Sigmoid colon (tissue), 7 donors: ENCODE measurements around the gene TTC39B. TPM values are rescaled to one million over a fixed set of nuclear protein-coding genes. Genes with fewer than 3 reads are reported as not detected.

Source experiments
- DNase-seq: peaks from one replicate; pipeline ENCODE4 v3.0.0-alpha.2; 2019
- H3K27ac ChIP-seq, 4 donors: fragments of 200-600 bp; sonication (generic); one replicate each; pipeline ENCODE4 v1.5.1; 2016 to 2019; ENCODE audit warnings: mild to moderate bottlenecking in 1 of 4
- H3K27me3 ChIP-seq, 3 donors: fragments of 200-600 bp; sonication (generic); one replicate each; pipeline ENCODE4 v1.5.1; 2019; ENCODE audit warnings: mild to moderate bottlenecking in 1 of 3
- H3K36me3 ChIP-seq, 4 donors: fragments of 200-600 bp; sonication (generic); one replicate each; pipeline ENCODE4 v1.5.1; 2016 to 2019
- H3K4me1 ChIP-seq, 4 donors: fragments of 200-600 bp; sonication (generic); one replicate each; pipeline ENCODE4 v1.5.1; 2017 to 2019
- H3K4me3 ChIP-seq, 4 donors: fragments of 200-600 bp; sonication (generic); one replicate each; pipeline ENCODE4 v1.5.1; 2017 to 2019; ENCODE audit warnings: mild to moderate bottlenecking in 2 of 4, moderate library complexity in 1 of 4
- H3K9me3 ChIP-seq, 4 donors: fragments of 200-600 bp in 3 of 4; sonication (generic) in 3 of 4; one replicate each; pipeline versions ENCODE4 v1.5.1 to v1.6.1; 2013 to 2019
- CTCF ChIP-seq, 4 experiments: fragments of 450-650 bp in 3 of 4; fragments of 200-600 bp in 1 of 4; IDR thresholded peaks; one replicate each; pipeline ENCODE4 v1.5.1; 2016 to 2019; ENCODE audit warnings: antibody characterized with exemption in 4 of 4, mild to moderate bottlenecking in 3 of 4, moderate library complexity in 2 of 4
- EP300 ChIP-seq, 4 donors: sonication (generic); formaldehyde crosslinking; IDR thresholded peaks; one replicate each; pipeline ENCODE4 v1.6.1; 2017; ENCODE audit warnings: antibody characterized with exemption in 4 of 4
- POLR2A ChIP-seq, 2 donors: fragments of 450-650 bp; IDR thresholded peaks; one replicate each; pipeline ENCODE4 v1.6.1; 2016; ENCODE audit warnings: antibody characterized with exemption in 2 of 2, mild to moderate bottlenecking in 2 of 2, moderate library complexity in 2 of 2
- POLR2AphosphoS5 ChIP-seq, 4 donors: sonication (generic); formaldehyde crosslinking; IDR thresholded peaks; one replicate each; pipeline ENCODE4 v1.6.1; 2017; ENCODE audit warnings: antibody characterized with exemption in 4 of 4
- WGBS, 2 donors: extraction: QIAGEN DNeasy Blood & Tissue Kit; methylation state at CpG; one replicate each; pipeline ENCODE4 v1.1.7; 2013; 5-methylcytosine and 5-hydroxymethylcytosine counted together
- intact Hi-C: fragments of 100-400 bp; cut with DNase I; formaldehyde crosslinking; loops from one replicate; pipeline ENCODE4 v1.15.1; 2023
- polyA plus RNA-seq, 3 donors: library from polyadenylated mRNA; stranded (reverse); fragments of 200-250 nt; gene quantifications; one replicate each; pipeline ENCODE4 v1.2.3, GENCODE V29; 2013
- total RNA-seq, 4 donors: library from RNA; depleted of rRNA; stranded (reverse); fragments of >200 nt; gene quantifications; one replicate each; pipeline ENCODE4 v1.1.0, GENCODE V29; 2016
- donor health status: healthy with polysubstance abuse.
- donor health status: Bipolar disorder and iron deficiency.
- donor health status: healthy.

The TTC39B gene
- total and polyA plus RNA-seq, 7 donors, result 4.2 to 15.8 (median 9.1) TPM

- H3K36me3 ChIP-seq, result no peaks in the 10 kb centered on the region
- intact Hi-C loops, result no loop called here
- no peak overlapping the region for H3K27ac ChIP-seq
- H3K9me3 ChIP-seq, result no peaks in the 10 kb centered on the region
- DNase-seq, result no peak
- H3K4me3 ChIP-seq, result no peak overlapping the region
- TF ChIP-seq EP300 (IDR thresholded peaks at IDR 0.05), result no peak
- no peak for TF ChIP-seq POLR2AphosphoS5 (IDR thresholded peaks at IDR 0.05)
- TF ChIP-seq POLR2A (IDR thresholded peaks at IDR 0.05), result no peak
- no peak for TF ChIP-seq CTCF (IDR thresholded peaks at IDR 0.05)
- peaks cover 0 to 35% (median 30%) of the 10 kb centered on the region in 4 donors for H3K4me1 ChIP-seq
- 81 to 90% methylated on average over 3 of the region's 3 CpGs for WGBS, 2 donors
- no peaks in the 10 kb centered on the region for H3K27me3 ChIP-seq
Observed at GRCh38 chr9:15298362-15298761, 8.7 kb downstream of the TTC39B start.

DNA sequence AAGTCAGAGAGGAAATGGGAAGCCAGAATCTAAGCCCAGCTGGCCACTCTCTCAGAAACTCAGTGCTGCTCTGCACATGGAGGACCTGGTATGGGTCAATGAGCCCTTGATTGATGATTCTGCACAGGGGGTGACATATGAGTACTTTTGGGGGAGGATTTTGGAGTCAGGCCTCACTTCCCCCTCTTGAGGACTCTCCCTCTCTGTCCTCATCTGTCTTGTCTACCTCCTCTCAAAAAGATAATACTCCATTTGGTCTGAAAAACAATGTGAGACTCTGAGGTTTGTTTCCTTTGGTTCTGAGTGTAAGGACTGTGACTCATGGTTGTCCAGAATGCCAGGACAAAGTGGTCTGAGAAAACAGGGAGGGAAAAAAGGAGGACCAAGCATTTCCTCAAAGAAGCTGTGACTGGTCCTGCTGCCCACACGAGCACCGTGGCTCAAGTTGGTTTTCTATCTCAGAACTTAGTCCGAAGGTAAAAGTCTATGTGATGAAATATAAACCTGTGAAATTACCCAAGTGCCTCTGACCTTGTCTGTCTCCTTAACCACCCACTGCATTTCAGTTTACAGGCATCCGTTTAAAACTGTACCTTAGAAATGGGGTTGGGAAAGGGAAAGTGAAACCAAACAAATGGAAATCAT, 11.1 kb downstream of the TTC39B start:
- no peak for DNase-seq
- H3K4me3 ChIP-seq, result peak overlapping the region; percentile 26 to 49 (median 46)
- 1 to 7% methylated on average over 4 of the region's 4 CpGs for WGBS, 2 donors
- intact Hi-C loops, result no loop called here
- TF ChIP-seq POLR2A (IDR thresholded peaks at IDR 0.05) (no peak), POLR2AphosphoS5 (IDR thresholded peaks at IDR 0.05) (no peak), CTCF (IDR thresholded peaks at IDR 0.05) (no peak), EP300 (IDR thresholded peaks at IDR 0.05) (no peak)
- no peaks in the 10 kb centered on the region for H3K9me3 ChIP-seq
- H3K4me1 ChIP-seq, result peaks cover 0 to 38% (median 31%) of the 10 kb centered on the region in 4 donors
- H3K27ac ChIP-seq, result peak overlapping the region; percentile 81 to 83 (median 82)
- H3K27me3 ChIP-seq, result no peaks in the 10 kb centered on the region
- H3K36me3 ChIP-seq, result no peaks in the 10 kb centered on the region

DNA sequence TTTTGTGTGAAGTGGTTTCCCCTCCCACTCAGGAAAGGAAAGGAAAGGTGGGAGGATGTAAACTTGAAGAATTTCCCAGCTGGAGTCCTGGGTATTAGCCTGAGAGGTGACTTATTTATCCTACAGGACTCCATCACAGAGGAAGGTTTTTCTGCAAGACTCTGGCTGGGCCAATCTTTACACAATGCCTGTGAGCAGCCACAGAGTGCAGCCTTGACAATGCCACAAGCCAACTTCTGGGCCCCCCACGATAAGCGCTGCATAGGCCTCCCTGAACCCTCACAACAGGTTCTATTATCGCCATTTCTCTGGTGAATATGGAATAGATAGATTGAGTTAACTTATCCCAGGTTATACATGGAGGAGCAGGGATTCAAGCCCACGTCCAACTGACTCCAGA, 12.4 kb downstream of the TTC39B start:
- DNase-seq, result no peak
- Histone ChIP-seq H3K9me3 (no peaks in the 10 kb centered on the region), H3K4me3 (no peak overlapping the region), H3K36me3 (no peaks in the 10 kb centered on the region), H3K27me3 (no peaks in the 10 kb centered on the region), H3K27ac (peak overlapping the region; percentile 81 to 83 (median 82)), H3K4me1 (peaks cover 0 to 38% (median 31%) of the 10 kb centered on the region in 4 donors)
- intact Hi-C loops, result loop anchor here (5.0 kb wide), 3 partner anchors 128 to 258 kb away; partner anchors contain the start of genes CCDC171, PSIP1 and SNAPC3
- WGBS, 2 donors, result 90 to 93% methylated on average over 4 of the region's 4 CpGs
- no peak for TF ChIP-seq POLR2A (IDR thresholded peaks at IDR 0.05)
- TF ChIP-seq EP300 (IDR thresholded peaks at IDR 0.05), result no peak
- no peak for TF ChIP-seq POLR2AphosphoS5 (IDR thresholded peaks at IDR 0.05)
- no peak for TF ChIP-seq CTCF (IDR thresholded peaks at IDR 0.05)

- intact Hi-C loops, result loop anchor here (5.0 kb wide), 3 partner anchors 128 to 258 kb away; partner anchors contain the start of genes CCDC171, PSIP1 and SNAPC3
- TF ChIP-seq EP300 (IDR thresholded peaks at IDR 0.05), result no peak
- peak in 3 of 4 donors; percentile 44 to 64 (median 51) for TF ChIP-seq POLR2AphosphoS5 (IDR thresholded peaks at IDR 0.05)
- no peak for TF ChIP-seq CTCF (IDR thresholded peaks at IDR 0.05)
- DNase-seq, result no peak
- no peaks in the 10 kb centered on the region for H3K27me3 ChIP-seq
- WGBS, 2 donors, result 47 to 58% methylated on average over 10 of the region's 10 CpGs
- H3K4me1 ChIP-seq, result peaks cover 0 to 38% (median 31%) of the 10 kb centered on the region in 4 donors
- no peaks in the 10 kb centered on the region for H3K36me3 ChIP-seq
- H3K27ac ChIP-seq, result peak overlapping the region; percentile 81 to 83 (median 82)
- H3K4me3 ChIP-seq, result peak overlapping the region in 2 of 4 donors; percentile 11 to 21
- H3K9me3 ChIP-seq, result no peaks in the 10 kb centered on the region
Observed at GRCh38 chr9:15293804-15294316, 13.2 kb downstream of the TTC39B start.
